ENCODE results near the gene C3orf80. TPM values are rescaled to one million over a fixed set of nuclear protein-coding genes. Genes with fewer than 3 reads are reported as not detected.
"Not testable (repeated sequence)": the region's sequence is repeated elsewhere in the genome, so short reads cannot be mapped to it uniquely, and the experiment has no call there.

Gene C3orf80
- total RNA-seq, 1 donor from 2014 or later = not detected

GRCh38 chr3:160210799-160211221, 14.4 kb upstream of the C3orf80 start:
- peak; percentile 40 to 46 for DNase-seq (ENCODE audit: low read depth in 2 of 2)

GRCh38 chr3:160213191-160213590, 12.0 kb upstream of the C3orf80 start:
- peak in 1 of 2 donors; percentile 8 for DNase-seq (ENCODE audit: low read depth in 2 of 2)

- DNase-seq (ENCODE audit: low read depth in 2 of 2) = no peak
These were observed 7.5 kb upstream of the C3orf80 start for GRCh38 chr3:160217675-160218074.

GRCh38 chr3:160218136-160218535, 7.1 kb upstream of the C3orf80 start:
- DNase-seq (ENCODE audit: low read depth in 2 of 2) = no peak

- DNase-seq (ENCODE audit: low read depth in 2 of 2) = no peak
These were observed 5.2 kb upstream of the C3orf80 start for GRCh38 chr3:160220038-160220437.

- peak in 1 of 2 donors; percentile 6 for DNase-seq (ENCODE audit: low read depth in 2 of 2)
These were observed 4.2 kb upstream of the C3orf80 start for GRCh38 chr3:160221019-160221418.

- DNase-seq (ENCODE audit: low read depth in 2 of 2) = no peak
These were observed 966 bp upstream of the C3orf80 start for GRCh38 chr3:160224256-160224655.

- DNase-seq (ENCODE audit: low read depth in 2 of 2) = no peak
These were observed 429 bp upstream of the C3orf80 start for GRCh38 chr3:160224811-160225175.

GRCh38 chr3:160226026-160226907, 1.0 kb downstream of the C3orf80 start:
- DNase-seq (ENCODE audit: low read depth in 2 of 2) = peak in 1 of 2 donors; percentile 26

- no peak for DNase-seq (ENCODE audit: low read depth in 2 of 2)
These were observed 2.2 kb downstream of the C3orf80 start for GRCh38 chr3:160227419-160227818.

- DNase-seq (ENCODE audit: low read depth in 2 of 2) = no peak
These were observed 6.8 kb downstream of the C3orf80 start for GRCh38 chr3:160232014-160232413.

- not testable (repeated sequence) for DNase-seq (ENCODE audit: low read depth in 2 of 2)
These were observed 15.5 kb downstream of the C3orf80 start for GRCh38 chr3:160240719-160241118.

GRCh38 chr3:160245261-160245800, 20.1 kb downstream of the C3orf80 start:
- DNase-seq (ENCODE audit: low read depth in 2 of 2) = no peak

- no peak for DNase-seq (ENCODE audit: low read depth in 2 of 2)
These were observed 22.5 kb downstream of the C3orf80 start for GRCh38 chr3:160247766-160248165.

GRCh38 chr3:160253298-160253697, 28.1 kb downstream of the C3orf80 start:
- no peak for DNase-seq (ENCODE audit: low read depth in 2 of 2)

GRCh38 chr3:160257606-160258005, 32.4 kb downstream of the C3orf80 start:
- DNase-seq (ENCODE audit: low read depth in 2 of 2) = peak; percentile 13 to 39

- DNase-seq (ENCODE audit: low read depth in 2 of 2) = no peak
These were observed 34.4 kb downstream of the C3orf80 start for GRCh38 chr3:160259589-160259988.

- no peak for DNase-seq (ENCODE audit: low read depth in 2 of 2)
These were observed 35.5 kb downstream of the C3orf80 start for GRCh38 chr3:160260587-160261270.

GRCh38 chr3:160265088-160265487, 39.9 kb downstream of the C3orf80 start:
- no peak for DNase-seq (ENCODE audit: low read depth in 2 of 2)

All from lung microvascular endothelial cell (primary cell).